ENCODE data around the gene FLRT1.

The FLRT1 gene

GRCh38 chr11:64013141-64013896, 22.4 kb upstream of the FLRT1 start:
- FAIRE-seq: no peak
- TF ChIP-seq, protein P1, sequence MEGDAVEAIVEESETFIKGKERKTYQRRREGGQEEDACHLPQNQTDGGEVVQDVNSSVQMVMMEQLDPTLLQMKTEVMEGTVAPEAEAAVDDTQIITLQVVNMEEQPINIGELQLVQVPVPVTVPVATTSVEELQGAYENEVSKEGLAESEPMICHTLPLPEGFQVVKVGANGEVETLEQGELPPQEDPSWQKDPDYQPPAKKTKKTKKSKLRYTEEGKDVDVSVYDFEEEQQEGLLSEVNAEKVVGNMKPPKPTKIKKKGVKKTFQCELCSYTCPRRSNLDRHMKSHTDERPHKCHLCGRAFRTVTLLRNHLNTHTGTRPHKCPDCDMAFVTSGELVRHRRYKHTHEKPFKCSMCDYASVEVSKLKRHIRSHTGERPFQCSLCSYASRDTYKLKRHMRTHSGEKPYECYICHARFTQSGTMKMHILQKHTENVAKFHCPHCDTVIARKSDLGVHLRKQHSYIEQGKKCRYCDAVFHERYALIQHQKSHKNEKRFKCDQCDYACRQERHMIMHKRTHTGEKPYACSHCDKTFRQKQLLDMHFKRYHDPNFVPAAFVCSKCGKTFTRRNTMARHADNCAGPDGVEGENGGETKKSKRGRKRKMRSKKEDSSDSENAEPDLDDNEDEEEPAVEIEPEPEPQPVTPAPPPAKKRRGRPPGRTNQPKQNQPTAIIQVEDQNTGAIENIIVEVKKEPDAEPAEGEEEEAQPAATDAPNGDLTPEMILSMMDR (IDR thresholded peaks at IDR 0.05; ENCODE audit: insufficient read depth, missing control alignments): no peak
- DNase-seq (ENCODE audit: insufficient read length, low spot score): no peak

- FAIRE-seq (no peak), DNase-seq (ENCODE audit: insufficient read length, low spot score) (no peak)
- TF ChIP-seq, protein P1 (IDR thresholded peaks at IDR 0.05; ENCODE audit: insufficient read depth, missing control alignments): no peak
Observed at GRCh38 chr11:64014356-64014755, 21.4 kb upstream of the FLRT1 start.

- TF ChIP-seq, protein P1 (IDR thresholded peaks at IDR 0.05; ENCODE audit: insufficient read depth, missing control alignments): no peak
- no peak for DNase-seq (ENCODE audit: insufficient read length, low spot score)
- FAIRE-seq: no peak
Observed at GRCh38 chr11:64015510-64015909, 20.2 kb upstream of the FLRT1 start.

DNA sequence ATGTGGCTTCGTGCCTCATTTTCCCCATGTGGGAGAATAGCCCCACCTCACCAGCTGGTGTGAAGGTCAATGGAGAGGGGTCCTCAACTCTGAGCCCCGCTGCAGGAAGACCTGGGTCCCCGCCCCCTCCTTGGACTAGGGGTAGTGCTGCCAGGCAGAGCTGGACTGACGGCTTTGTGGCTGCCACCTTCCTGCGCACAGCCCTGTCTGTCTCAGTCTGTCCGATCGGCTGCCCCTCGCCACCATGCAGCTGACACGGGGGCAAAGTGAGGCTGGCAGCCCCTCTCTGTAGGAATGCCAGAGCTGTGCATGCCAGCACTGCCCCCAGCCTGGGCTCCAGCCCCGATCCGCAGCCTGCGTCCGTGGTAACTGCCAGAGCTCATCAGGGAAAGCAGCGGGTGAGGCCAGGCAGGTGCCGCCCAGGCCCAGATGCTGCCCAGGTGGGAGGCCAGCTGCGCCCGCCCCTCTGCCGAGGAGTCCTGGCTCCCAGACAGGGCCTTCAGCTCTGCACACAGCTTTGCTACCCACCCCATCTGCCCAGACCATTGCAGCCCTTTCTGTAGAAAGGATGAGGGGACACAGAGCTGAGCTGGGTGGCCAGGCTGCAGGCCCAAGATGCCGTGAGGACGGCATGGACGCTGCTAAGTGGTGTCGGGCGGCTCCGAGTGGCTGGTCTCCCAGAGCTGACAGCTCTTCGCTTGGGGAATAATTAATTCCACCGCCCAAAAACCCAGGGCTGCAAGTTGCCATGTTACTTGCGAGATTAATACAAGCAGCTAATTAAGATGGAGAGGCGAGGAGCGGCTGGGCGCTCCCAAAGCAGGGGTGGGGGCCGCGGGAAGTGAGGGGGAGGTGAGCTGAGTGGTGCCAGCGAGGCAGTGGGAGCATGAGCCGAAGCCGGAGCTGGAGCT, 19.5 kb upstream of the FLRT1 start:
- TF ChIP-seq, protein P1 (IDR thresholded peaks at IDR 0.05; ENCODE audit: insufficient read depth, missing control alignments): no peak
- peak; percentile 32 for DNase-seq (ENCODE audit: insufficient read length, low spot score)
- FAIRE-seq: no peak

DNA sequence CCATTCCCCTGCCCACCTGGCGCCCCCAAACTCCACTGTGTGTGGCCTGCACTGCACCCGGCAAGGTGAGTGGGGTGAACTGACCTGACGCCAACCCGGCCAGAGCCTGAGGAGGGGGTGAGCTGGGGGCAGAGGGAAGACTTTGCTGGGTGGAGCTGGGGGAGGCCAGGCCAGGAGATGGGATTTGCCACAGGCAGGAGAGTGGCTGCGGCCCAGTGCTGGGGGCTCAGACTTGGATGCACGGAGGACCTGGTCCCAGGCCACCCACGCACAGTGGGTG, 17.8 kb upstream of the FLRT1 start:
- TF ChIP-seq, protein P1 (IDR thresholded peaks at IDR 0.05; ENCODE audit: insufficient read depth, missing control alignments): no peak
- FAIRE-seq: no peak
- no peak for DNase-seq (ENCODE audit: insufficient read length, low spot score)

DNA sequence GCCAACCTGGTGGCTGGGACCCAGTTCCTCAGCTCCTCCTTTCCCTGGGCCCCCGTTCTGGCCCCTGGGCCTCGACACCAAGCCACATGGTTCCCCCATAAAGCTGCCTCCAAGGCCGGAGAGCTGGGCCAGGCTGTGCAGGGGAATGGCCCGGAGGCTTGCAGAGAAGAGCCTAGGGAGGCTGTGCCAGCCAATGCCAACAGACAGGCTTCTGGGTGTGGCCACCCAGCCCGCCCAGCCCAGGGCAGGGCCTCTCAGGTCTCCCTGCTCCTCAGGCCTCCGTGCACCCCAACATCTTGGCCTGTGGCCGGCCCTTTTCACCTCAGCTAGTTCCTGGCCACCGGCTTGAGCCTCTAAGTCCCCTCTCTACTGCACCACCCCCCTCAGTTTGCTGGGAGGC, 17.4 kb upstream of the FLRT1 start:
- TF ChIP-seq, protein P1 (IDR thresholded peaks at IDR 0.05; ENCODE audit: insufficient read depth, missing control alignments): no peak
- DNase-seq (ENCODE audit: insufficient read length, low spot score) (no peak), FAIRE-seq (no peak)
